GM12874 (cell line): ENCODE measurements around the gene ADIPOR1.

Experiments
- CTCF ChIP-seq: IDR thresholded peaks from 2 replicates; pipeline ENCODE4 v1.5.1; 2011; ENCODE audit warnings: low read depth, mild to moderate bottlenecking, control low read depth, low read length, moderate library complexity; ENCODE audit not compliant: insufficient read depth

The ADIPOR1 gene

GRCh38 chr1:202994756-202995155 lies 36.6 kb upstream of the ADIPOR1 start:
- TF ChIP-seq CTCF: no peak

- TF ChIP-seq CTCF: no peak
Observed at GRCh38 chr1:202991112-202991511, 33.0 kb upstream of the ADIPOR1 start.

- TF ChIP-seq CTCF: no peak
Observed at GRCh38 chr1:202989879-202990278, 31.8 kb upstream of the ADIPOR1 start.

GRCh38 chr1:202987922-202988583 lies 29.9 kb upstream of the ADIPOR1 start:
- no peak for TF ChIP-seq CTCF

GRCh38 chr1:202987255-202987654 lies 29.1 kb upstream of the ADIPOR1 start:
- no peak for TF ChIP-seq CTCF

GRCh38 chr1:202982715-202983430 lies 24.8 kb upstream of the ADIPOR1 start:
- no peak for TF ChIP-seq CTCF

- no peak for TF ChIP-seq CTCF
Observed at GRCh38 chr1:202981939-202982338, 23.8 kb upstream of the ADIPOR1 start.
